SK-N-SH (cell line): ENCODE data around the gene FBH1. TPM values are rescaled to one million over a fixed set of nuclear protein-coding genes. Genes with fewer than 3 reads are reported as not detected.

ENCODE experiments used
- CTCF ChIA-PET: fragments of 300-600, 350-600 bp; formaldehyde crosslinking; extraction: SDS; loops from one replicate; lab custom pipeline; 2021; lab: Yijun Ruan, JAX
- POLR2A ChIA-PET: fragments of 350-600 bp; sonication (Branson Sonifier 250); formaldehyde crosslinking; extraction: SDS; loops from one replicate; lab custom pipeline; 2020; ENCODE audit warnings: antibody characterized with exemption, inconsistent platforms; lab: Yijun Ruan, JAX
- DNase-seq: peaks from one replicate; pipeline ENCODE4 v3.0.0; 2012
- H2AFZ ChIP-seq: fragments of 200-600 bp; sonication (generic); 2 replicates; pipeline ENCODE4 v1.8.1; 2016; ENCODE audit warnings: antibody characterized with exemption, mild to moderate bottlenecking, low read depth
- H3F3A ChIP-seq: fragments of 200-600 bp; sonication (generic); replicated peaks from 2 replicates; pipeline ENCODE3; 2016; ENCODE audit warnings: antibody characterized with exemption, mild to moderate bottlenecking; ENCODE audit not compliant: insufficient read depth
- H3K27ac ChIP-seq, 2 experiments: fragments of 200-500 bp in 1 of 2; fragments of 200-600 bp in 1 of 2; sonication (Bioruptor generic) in 1 of 2; sonication (generic), shearing (Covaris generic) in 1 of 2; 2 replicates each; pipeline versions ENCODE4 v1.5.1 to v1.6.1; 2014 to 2016; ENCODE audit warnings: low read depth in 2 of 2, inconsistent platforms in 1 of 2, low read length in 1 of 2, mild to moderate bottlenecking in 1 of 2, mixed read lengths in 1 of 2
- H3K27me3 ChIP-seq: fragments of 200-600 bp; sonication (generic), shearing (Covaris generic); 2 replicates; pipeline ENCODE4 v1.6.1; 2016; ENCODE audit warnings: mixed run types; ENCODE audit not compliant: insufficient read depth
- H3K36me3 ChIP-seq, 2 experiments: fragments of 200-500 bp in 1 of 2; fragments of 200-600 bp in 1 of 2; sonication (Bioruptor generic) in 1 of 2; sonication (generic) in 1 of 2; replicated peaks in 1 of 2; 2 replicates each; pipeline versions ENCODE3 to v1.5.1; 2014 to 2016; ENCODE audit warnings: low read length in 1 of 2, mild to moderate bottlenecking in 1 of 2; ENCODE audit not compliant: insufficient read depth in 2 of 2, control insufficient read depth in 1 of 2
- H3K4me1 ChIP-seq, 2 experiments: fragments of 200-500 bp in 1 of 2; fragments of 200-600 bp in 1 of 2; sonication (Bioruptor generic) in 1 of 2; sonication (generic), shearing (Covaris generic) in 1 of 2; 2 replicates each; pipeline versions ENCODE4 v1.5.1 to v1.6.1; 2014 to 2016; ENCODE audit warnings: low read depth in 1 of 2, low read length in 1 of 2, mixed run types in 1 of 2; ENCODE audit not compliant: insufficient read depth in 2 of 2, control insufficient read depth in 1 of 2
- H3K4me2 ChIP-seq: fragments of 200-600 bp; sonication (generic), shearing (Covaris generic); 2 replicates; pipeline ENCODE4 v1.6.1; 2017; ENCODE audit warnings: mixed run types
- H3K4me3 ChIP-seq, 2 experiments: fragments of 200-500 bp in 1 of 2; fragments of 200-600 bp in 1 of 2; sonication (Bioruptor generic) in 1 of 2; sonication (generic), shearing (Covaris generic) in 1 of 2; 2 replicates each; pipeline versions ENCODE4 v1.5.1 to v1.8.1; 2014 to 2016; ENCODE audit warnings: low read depth in 2 of 2, inconsistent platforms in 1 of 2, low read length in 1 of 2, mild to moderate bottlenecking in 1 of 2, mixed read lengths in 1 of 2, moderate library complexity in 1 of 2
- H3K79me2 ChIP-seq: fragments of 200-600 bp; sonication (generic); 2 replicates; pipeline ENCODE4 v1.8.1; 2017; ENCODE audit warnings: mild to moderate bottlenecking; ENCODE audit not compliant: insufficient read depth
- H3K9ac ChIP-seq: fragments of 200-600 bp; sonication (generic); 2 replicates; pipeline ENCODE4 v1.6.1; 2017; ENCODE audit warnings: mixed run types
- H3K9me2 ChIP-seq: fragments of 200-600 bp; sonication (generic); 2 replicates; pipeline ENCODE4 v1.6.1; 2017; ENCODE audit warnings: mixed run types
- H3K9me3 ChIP-seq: fragments of 200-600 bp; sonication (generic); 2 replicates; pipeline ENCODE4 v1.6.1; 2017; ENCODE audit warnings: mixed run types, mild to moderate bottlenecking, moderate library complexity
- H4K20me1 ChIP-seq: fragments of 200-600 bp; sonication (generic); 2 replicates; pipeline ENCODE4 v1.6.1; 2017; ENCODE audit warnings: mild to moderate bottlenecking, mixed run types; ENCODE audit not compliant: insufficient read depth
- CHD2 ChIP-seq: fragments of 150-350 bp; IDR thresholded peaks from 2 replicates; pipeline ENCODE4 v1.6.1; 2018; ENCODE audit warnings: low read length; ENCODE audit not compliant: partially characterized antibody
- EP300 ChIP-seq, 2 experiments: IDR thresholded peaks; 2 replicates each; pipeline versions ENCODE4 v1.4.0 to v1.6.1; 2012; ENCODE audit warnings: borderline replicate concordance in 1 of 2, low read depth in 1 of 2, low read length in 1 of 2
- FOSL2 ChIP-seq: IDR thresholded peaks from 2 replicates; pipeline ENCODE4 v1.4.0; 2012; ENCODE audit warnings: low read depth, mild to moderate bottlenecking, moderate library complexity, borderline replicate concordance
- FOXJ3 ChIP-seq: sonication (generic); formaldehyde crosslinking; IDR thresholded peaks from 2 replicates; pipeline ENCODE4 v1.5.1; 2020; ENCODE audit warnings: mild to moderate bottlenecking, missing genetic modification reagents
- GABPA ChIP-seq: IDR thresholded peaks from 2 replicates; pipeline ENCODE4 v1.4.0; 2012; ENCODE audit warnings: low read depth, mild to moderate bottlenecking
- PBX3 ChIP-seq: IDR thresholded peaks from 2 replicates; pipeline ENCODE4; 2012
- POLR2AphosphoS5 ChIP-seq: IDR thresholded peaks from 2 replicates; pipeline ENCODE4 v1.6.1; 2012; ENCODE audit warnings: low read depth, low read length
- RXRA ChIP-seq: IDR thresholded peaks from 2 replicates; pipeline ENCODE4 v1.4.0; 2012; ENCODE audit warnings: low read depth, mild to moderate bottlenecking, borderline replicate concordance
- SIN3A ChIP-seq: IDR thresholded peaks from 2 replicates; pipeline ENCODE4 v1.6.1; 2012; ENCODE audit warnings: low read depth, mild to moderate bottlenecking, low read length, moderate library complexity, borderline replicate concordance
- TAF1 ChIP-seq: IDR thresholded peaks from 2 replicates; pipeline ENCODE4 v1.6.1; 2012; ENCODE audit warnings: low read depth, mild to moderate bottlenecking, low read length, moderate library complexity, borderline replicate concordance
- TEAD4 ChIP-seq: IDR thresholded peaks from 2 replicates; pipeline ENCODE4 v1.4.0; 2012; ENCODE audit warnings: mild to moderate bottlenecking, borderline replicate concordance; ENCODE audit not compliant: insufficient read depth
- USF1 ChIP-seq: IDR thresholded peaks from 2 replicates; pipeline ENCODE4 v1.4.0; 2012; ENCODE audit warnings: low read depth, borderline replicate concordance
- YY1 ChIP-seq: IDR thresholded peaks from 2 replicates; pipeline ENCODE4 v1.4.0; 2012; ENCODE audit warnings: low read depth, mild to moderate bottlenecking
- WGBS: methylation state at CpG from one replicate; pipeline ENCODE4 v1.1.6; 2017; ENCODE audit warnings: low lambda C conversion rate; 5-methylcytosine and 5-hydroxymethylcytosine counted together
- polyA plus RNA-seq, 3 experiments: library from polyadenylated mRNA; depleted of rRNA; stranded (reverse); fragments of >200 nt; gene quantifications; 2 replicates each; pipeline ENCODE4 v1.2.3, GENCODE V29; 2012
- TF ChIP-seq, protein P1 (sequence below): IDR thresholded peaks from 2 replicates; pipeline ENCODE4 v1.6.1; 2012; ENCODE audit warnings: mild to moderate bottlenecking, low read depth, low read length, moderate library complexity
- TF ChIP-seq, protein P2 (sequence below): fragments of 200-600 bp; sonication (generic); IDR thresholded peaks from 2 replicates; pipeline ENCODE4 v1.6.1; 2017; ENCODE audit warnings: antibody characterized with exemption, mild to moderate bottlenecking, moderate library complexity
- TF ChIP-seq, protein P3 (sequence below): IDR thresholded peaks from 2 replicates; pipeline ENCODE4 v1.4.0; 2012; ENCODE audit warnings: low read depth

Gene FBH1
- polyA plus RNA-seq, 1 of the 3 experiments (the other 2 are of a cell fraction) = 60.9 TPM

- TF ChIP-seq TAF1 = peak; percentile 60; the same call in 1 of the 2 replicates
- TF ChIP-seq, protein P1, sequence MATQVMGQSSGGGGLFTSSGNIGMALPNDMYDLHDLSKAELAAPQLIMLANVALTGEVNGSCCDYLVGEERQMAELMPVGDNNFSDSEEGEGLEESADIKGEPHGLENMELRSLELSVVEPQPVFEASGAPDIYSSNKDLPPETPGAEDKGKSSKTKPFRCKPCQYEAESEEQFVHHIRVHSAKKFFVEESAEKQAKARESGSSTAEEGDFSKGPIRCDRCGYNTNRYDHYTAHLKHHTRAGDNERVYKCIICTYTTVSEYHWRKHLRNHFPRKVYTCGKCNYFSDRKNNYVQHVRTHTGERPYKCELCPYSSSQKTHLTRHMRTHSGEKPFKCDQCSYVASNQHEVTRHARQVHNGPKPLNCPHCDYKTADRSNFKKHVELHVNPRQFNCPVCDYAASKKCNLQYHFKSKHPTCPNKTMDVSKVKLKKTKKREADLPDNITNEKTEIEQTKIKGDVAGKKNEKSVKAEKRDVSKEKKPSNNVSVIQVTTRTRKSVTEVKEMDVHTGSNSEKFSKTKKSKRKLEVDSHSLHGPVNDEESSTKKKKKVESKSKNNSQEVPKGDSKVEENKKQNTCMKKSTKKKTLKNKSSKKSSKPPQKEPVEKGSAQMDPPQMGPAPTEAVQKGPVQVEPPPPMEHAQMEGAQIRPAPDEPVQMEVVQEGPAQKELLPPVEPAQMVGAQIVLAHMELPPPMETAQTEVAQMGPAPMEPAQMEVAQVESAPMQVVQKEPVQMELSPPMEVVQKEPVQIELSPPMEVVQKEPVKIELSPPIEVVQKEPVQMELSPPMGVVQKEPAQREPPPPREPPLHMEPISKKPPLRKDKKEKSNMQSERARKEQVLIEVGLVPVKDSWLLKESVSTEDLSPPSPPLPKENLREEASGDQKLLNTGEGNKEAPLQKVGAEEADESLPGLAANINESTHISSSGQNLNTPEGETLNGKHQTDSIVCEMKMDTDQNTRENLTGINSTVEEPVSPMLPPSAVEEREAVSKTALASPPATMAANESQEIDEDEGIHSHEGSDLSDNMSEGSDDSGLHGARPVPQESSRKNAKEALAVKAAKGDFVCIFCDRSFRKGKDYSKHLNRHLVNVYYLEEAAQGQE = no peak
- 0 out of 4 replicates have a peak, but pooled peaks of 1 of the 2 experiments have one; percentile 8 for TF ChIP-seq EP300 (IDR thresholded peaks at IDR 0.05; ENCODE audit: borderline replicate concordance in 1 of 2, low read depth in 1 of 2, low read length in 1 of 2)
- TF ChIP-seq, protein P2, sequence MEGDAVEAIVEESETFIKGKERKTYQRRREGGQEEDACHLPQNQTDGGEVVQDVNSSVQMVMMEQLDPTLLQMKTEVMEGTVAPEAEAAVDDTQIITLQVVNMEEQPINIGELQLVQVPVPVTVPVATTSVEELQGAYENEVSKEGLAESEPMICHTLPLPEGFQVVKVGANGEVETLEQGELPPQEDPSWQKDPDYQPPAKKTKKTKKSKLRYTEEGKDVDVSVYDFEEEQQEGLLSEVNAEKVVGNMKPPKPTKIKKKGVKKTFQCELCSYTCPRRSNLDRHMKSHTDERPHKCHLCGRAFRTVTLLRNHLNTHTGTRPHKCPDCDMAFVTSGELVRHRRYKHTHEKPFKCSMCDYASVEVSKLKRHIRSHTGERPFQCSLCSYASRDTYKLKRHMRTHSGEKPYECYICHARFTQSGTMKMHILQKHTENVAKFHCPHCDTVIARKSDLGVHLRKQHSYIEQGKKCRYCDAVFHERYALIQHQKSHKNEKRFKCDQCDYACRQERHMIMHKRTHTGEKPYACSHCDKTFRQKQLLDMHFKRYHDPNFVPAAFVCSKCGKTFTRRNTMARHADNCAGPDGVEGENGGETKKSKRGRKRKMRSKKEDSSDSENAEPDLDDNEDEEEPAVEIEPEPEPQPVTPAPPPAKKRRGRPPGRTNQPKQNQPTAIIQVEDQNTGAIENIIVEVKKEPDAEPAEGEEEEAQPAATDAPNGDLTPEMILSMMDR = no peak
- TF ChIP-seq RXRA = no peak
- TF ChIP-seq, all 33 proteins: peak for 13
Measured at GRCh38 chr10:5889624-5890451, at the start of gene FBH1, which contains the start of gene ANKRD16 (continued).

DNA sequence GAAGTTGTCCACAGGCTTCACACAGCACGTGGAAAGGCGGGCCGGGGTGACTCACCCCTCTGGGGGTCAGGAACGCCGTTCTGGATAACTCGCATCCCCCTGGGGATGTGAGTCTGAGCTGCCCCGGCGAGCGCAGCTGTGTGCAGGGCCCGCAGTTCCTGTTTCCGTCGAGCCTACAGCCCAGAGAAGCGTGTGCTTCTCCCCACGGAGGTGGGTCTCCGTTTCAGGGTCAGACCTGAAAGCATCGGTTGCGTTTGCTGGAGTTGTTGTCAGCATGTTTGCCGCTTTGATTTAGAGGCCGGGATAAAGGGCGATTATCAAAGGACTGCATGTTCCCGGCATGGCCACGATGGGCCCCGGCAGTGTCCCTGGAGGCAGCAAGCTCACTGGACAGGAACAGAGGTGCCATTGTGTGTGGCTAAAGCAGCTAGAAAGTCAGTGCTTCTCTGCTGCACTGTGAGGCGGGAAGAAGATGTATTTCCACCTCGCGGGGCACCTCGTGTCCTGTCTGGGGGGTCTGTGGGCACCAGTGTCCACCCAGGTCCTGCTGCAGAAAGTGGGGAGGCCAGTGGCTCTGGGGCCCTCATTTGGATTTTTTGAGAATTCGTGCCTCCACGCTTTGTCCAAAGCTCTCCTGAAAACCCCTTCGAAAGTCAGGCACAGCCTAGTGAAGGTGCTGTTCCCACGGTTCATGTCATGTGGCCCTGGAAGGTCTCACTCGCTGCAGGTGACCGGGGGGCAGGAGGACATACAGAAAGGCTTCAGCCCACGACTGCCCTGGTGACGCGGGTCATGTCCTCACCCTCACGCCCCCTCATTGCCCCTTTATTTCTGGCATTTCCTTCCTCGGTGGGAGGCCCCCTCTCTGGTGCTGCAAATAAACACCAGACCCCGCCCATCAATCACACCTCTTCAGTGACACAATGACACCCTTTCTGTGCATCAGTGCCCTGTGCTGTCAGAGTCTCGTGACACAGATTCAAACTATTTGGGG is 49.4 kb upstream of the FBH1 start:
- Histone ChIP-seq H3K9ac (no peak overlapping the region), H3K4me1 (no peaks in the 10 kb centered on the region; a peak in 1 of 4 replicates), H3K79me2 (no peaks in the 10 kb centered on the region), H3K4me3 (no peak overlapping the region), H3K36me3 (no peaks in the 10 kb centered on the region), H3K9me2 (no peaks in the 10 kb centered on the region), H3K27me3 (no peaks in the 10 kb centered on the region), H2AFZ (no peak overlapping the region), H3K27ac (no peak overlapping the region), H3K9me3 (no peaks in the 10 kb centered on the region), H4K20me1 (no peaks in the 10 kb centered on the region), H3F3A (no peaks in the 10 kb centered on the region), H3K4me2 (no peak overlapping the region)
- no peak for DNase-seq
- POLR2A ChIA-PET = no interaction called here
- 75% methylated on average over 39 of the region's 40 CpGs for WGBS
- TF ChIP-seq TEAD4 = no peak
- TF ChIP-seq RXRA = no peak
- TF ChIP-seq USF1 = no peak
- TF ChIP-seq SIN3A = no peak
- TF ChIP-seq GABPA = no peak
- TF ChIP-seq, protein P3, sequence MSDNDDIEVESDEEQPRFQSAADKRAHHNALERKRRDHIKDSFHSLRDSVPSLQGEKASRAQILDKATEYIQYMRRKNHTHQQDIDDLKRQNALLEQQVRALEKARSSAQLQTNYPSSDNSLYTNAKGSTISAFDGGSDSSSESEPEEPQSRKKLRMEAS = no peak
- TF ChIP-seq POLR2AphosphoS5 = no peak
- no peak for TF ChIP-seq FOXJ3 (CRISPR knock-in tag)
- TF ChIP-seq EP300 (IDR thresholded peaks at IDR 0.05; ENCODE audit: borderline replicate concordance in 1 of 2, low read depth in 1 of 2, low read length in 1 of 2) = no peak
- TF ChIP-seq FOSL2 = no peak
- TF ChIP-seq YY1 = no peak
- TF ChIP-seq CHD2 = no peak
- TF ChIP-seq PBX3 = no peak
- CTCF ChIA-PET = no interaction called here
